Neural progenitor cell (in vitro differentiated cells): ENCODE results near the gene GRK1.

Experiments
- CTCF ChIP-seq: fragments of 200-600 bp; sonication (generic); IDR thresholded peaks from 2 replicates; pipeline ENCODE4 v1.5.1; 2017; ENCODE audit warnings: antibody characterized with exemption, mild to moderate bottlenecking
- EZH2phosphoT487 ChIP-seq: fragments of 200-600 bp; sonication (generic); IDR thresholded peaks from 2 replicates; pipeline ENCODE4 v1.6.1; 2017; ENCODE audit warnings: antibody characterized with exemption

- no peak for TF ChIP-seq CTCF
- no peak for TF ChIP-seq EZH2phosphoT487
Observed at GRCh38 chr13:113723410-113724015, 56.5 kb downstream of the GRK1 start.
